Subcutaneous abdominal adipose tissue (tissue), 5 donors: ENCODE data around the gene ZDHHC14.

Source experiments
- H3K27ac ChIP-seq: one replicate; pipeline ENCODE4 v1.7.0; 2013; ENCODE audit warnings: low read depth, mild to moderate bottlenecking, inconsistent platforms, low read length, moderate library complexity
- H3K27me3 ChIP-seq, 5 donors: one replicate each; pipeline ENCODE4 v1.7.0; 2013; ENCODE audit warnings: low read length in 5 of 5, inconsistent platforms in 1 of 5; ENCODE audit not compliant: control insufficient read depth in 5 of 5, insufficient read depth in 4 of 5
- H3K36me3 ChIP-seq, 5 donors: one replicate each; pipeline ENCODE4 v1.7.0; 2013; ENCODE audit warnings: low read length in 5 of 5; ENCODE audit not compliant: control insufficient read depth in 5 of 5, insufficient read depth in 5 of 5
- H3K4me1 ChIP-seq, 5 donors: one replicate each; pipeline ENCODE4 v1.7.0; 2013; ENCODE audit warnings: low read length in 5 of 5, mild to moderate bottlenecking in 3 of 5, moderate library complexity in 1 of 5; ENCODE audit not compliant: control insufficient read depth in 5 of 5, insufficient read depth in 5 of 5
- H3K4me3 ChIP-seq, 5 donors: one replicate each; pipeline ENCODE4 v1.7.0; 2013; ENCODE audit warnings: low read length in 5 of 5, low read depth in 1 of 5
- H3K9ac ChIP-seq, 5 donors: one replicate each; pipeline ENCODE4 v1.7.0; 2013; ENCODE audit warnings: low read length in 5 of 5, mild to moderate bottlenecking in 4 of 5, moderate library complexity in 3 of 5
- H3K9me3 ChIP-seq, 5 donors: one replicate each; pipeline ENCODE4 v1.7.0; 2013; ENCODE audit warnings: low read length in 5 of 5; ENCODE audit not compliant: control insufficient read depth in 5 of 5
- donor health status: healthy.
- donor health status: healthy.
- donor health status: healthy.
- donor health status: healthy.
- donor health status: healthy.

ZDHHC14 gene

DNA sequence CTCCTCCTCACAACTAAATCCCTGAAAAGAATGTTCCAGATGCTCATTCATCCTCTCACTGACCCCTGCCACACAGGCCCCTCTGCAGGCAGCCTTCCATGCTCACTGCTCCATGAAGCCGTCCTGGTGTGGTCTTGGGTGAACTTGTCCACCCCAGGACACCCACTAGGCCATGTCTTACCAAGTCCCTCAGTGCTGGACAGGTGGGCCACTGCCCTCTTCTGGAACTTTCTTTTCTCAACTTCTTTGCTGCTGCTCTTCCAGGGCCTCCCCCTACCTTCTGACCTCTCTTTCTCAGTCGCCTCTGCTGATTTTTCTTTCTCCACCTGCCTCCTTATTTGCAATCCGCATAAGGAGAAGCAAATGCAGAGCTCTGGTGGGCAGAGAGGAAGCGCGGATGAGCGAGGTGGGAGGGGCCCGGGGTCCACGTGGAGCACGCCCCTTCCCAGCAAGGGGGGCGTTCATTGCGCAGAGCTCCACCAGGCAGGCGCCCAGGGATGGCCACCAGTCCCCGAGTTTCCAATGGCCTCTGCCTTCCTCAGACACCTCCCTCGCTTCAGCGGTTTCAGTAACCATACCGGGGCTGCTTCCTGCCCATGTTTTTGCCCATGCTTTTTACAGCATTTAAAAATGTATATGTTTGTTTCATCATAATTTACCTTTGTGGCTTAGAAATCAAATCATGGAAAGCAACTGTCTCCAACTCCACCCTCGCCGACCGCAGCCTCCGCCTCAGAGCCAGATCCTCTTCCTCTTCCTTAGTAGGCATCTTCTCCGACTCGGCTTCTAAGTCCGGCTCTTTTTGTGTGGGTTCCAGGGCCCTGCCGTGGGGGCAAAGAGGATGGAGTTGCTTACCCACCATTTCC, 129.6 kb downstream of the ZDHHC14 start:
- Histone ChIP-seq H3K27me3 (no peaks in the 10 kb centered on the region), H3K9ac (no peak overlapping the region), H3K4me3 (peak overlapping the region in 3 of 5 donors; percentile 11 to 31 (median 26)), H3K36me3 (no peaks in the 10 kb centered on the region), H3K9me3 (peaks cover 6 to 11% (median 10%) of the 10 kb centered on the region in 5 donors), H3K4me1 (no peaks in the 10 kb centered on the region), H3K27ac (no peak overlapping the region)

DNA sequence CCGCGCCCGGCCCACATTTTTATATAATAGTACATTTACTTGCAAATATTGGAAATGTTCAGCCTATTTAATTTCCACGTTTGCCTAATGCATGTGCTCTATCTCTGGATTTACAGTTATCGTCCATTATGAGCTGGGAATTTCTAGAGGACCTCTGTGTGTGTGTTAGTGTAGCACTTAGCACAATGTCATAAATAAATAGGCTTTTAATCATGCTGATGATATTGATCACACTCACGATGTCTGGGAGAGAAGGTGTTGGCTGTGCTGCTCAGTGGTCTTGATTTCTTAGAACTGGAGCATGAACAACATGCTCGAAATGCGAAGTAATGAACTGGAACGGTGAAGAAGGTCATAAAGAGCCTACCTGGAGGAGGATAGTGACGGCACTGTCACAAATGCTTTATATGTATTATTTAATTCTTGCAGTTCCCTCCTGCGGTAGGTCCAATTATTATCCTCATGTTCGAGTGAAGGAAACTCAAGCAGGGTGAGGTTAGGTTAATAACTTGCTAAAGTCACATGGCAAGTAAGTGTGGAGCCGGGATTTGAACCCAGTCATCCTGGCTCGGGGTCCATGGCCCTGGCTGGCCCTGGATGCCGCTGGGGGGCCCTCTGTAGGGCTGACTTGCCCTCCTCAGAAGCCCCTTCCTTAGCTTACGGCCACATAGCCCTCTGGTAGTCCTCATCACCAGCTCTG, 130.8 kb downstream of the ZDHHC14 start:
- Histone ChIP-seq H3K9ac (no peak overlapping the region), H3K4me3 (no peak overlapping the region), H3K27ac (no peak overlapping the region), H3K27me3 (no peaks in the 10 kb centered on the region), H3K4me1 (no peaks in the 10 kb centered on the region), H3K36me3 (no peaks in the 10 kb centered on the region), H3K9me3 (peaks cover 0 to 3% (median 0%) of the 10 kb centered on the region in 5 donors)

DNA sequence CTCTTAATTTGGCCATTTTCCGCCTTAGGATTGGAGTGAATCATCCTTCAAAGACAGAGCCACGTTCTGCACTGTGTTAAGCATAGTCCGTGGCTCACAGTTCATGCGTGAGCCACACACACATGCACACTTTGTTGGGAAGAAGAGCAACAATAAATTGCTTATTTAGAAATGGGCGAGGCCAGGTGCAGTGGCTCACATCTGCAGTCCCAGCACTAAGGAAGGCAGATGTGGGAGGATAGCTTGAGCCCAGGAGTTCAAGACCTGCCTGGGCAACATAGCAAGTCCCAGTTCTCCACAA, 131.3 kb downstream of the ZDHHC14 start:
- no peak overlapping the region for H3K27ac ChIP-seq
- H3K4me3 ChIP-seq: no peak overlapping the region
- no peaks in the 10 kb centered on the region for H3K36me3 ChIP-seq
- H3K4me1 ChIP-seq: no peaks in the 10 kb centered on the region
- no peaks in the 10 kb centered on the region for H3K27me3 ChIP-seq
- no peak overlapping the region for H3K9ac ChIP-seq
- peaks cover 0 to 1% (median 0%) of the 10 kb centered on the region in 5 donors for H3K9me3 ChIP-seq

DNA sequence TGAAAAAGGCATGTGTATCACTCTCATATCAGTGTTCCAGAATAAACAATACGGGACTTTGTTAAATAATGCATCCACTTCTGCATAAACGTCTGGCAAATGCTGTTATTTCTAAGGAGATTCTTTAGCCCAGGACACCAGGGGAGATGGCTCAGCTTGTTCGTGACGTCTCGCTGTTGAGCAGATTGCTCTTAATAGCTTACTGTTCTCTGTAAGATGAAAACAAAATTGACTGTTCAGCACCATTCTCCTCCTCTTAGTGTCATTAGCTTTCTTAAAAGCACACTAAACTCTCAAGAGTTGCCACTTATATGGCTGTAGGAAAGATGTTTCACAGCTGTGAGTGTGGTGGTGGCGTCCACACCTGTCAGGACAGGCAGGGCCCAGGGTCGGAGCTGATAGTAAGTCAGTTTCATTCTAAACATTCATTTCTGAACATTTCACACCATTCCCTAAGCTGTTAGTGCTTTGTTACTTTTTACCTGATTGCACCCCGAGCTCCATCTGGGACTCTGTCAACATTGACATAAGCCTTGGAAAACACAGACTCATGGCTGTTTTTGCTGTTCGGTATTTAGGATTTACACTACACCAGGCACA, 132.1 kb downstream of the ZDHHC14 start:
- Histone ChIP-seq H3K4me1 (no peaks in the 10 kb centered on the region), H3K27ac (no peak overlapping the region), H3K9ac (no peak overlapping the region), H3K36me3 (no peaks in the 10 kb centered on the region), H3K27me3 (no peaks in the 10 kb centered on the region), H3K4me3 (no peak overlapping the region), H3K9me3 (no peaks in the 10 kb centered on the region)

DNA sequence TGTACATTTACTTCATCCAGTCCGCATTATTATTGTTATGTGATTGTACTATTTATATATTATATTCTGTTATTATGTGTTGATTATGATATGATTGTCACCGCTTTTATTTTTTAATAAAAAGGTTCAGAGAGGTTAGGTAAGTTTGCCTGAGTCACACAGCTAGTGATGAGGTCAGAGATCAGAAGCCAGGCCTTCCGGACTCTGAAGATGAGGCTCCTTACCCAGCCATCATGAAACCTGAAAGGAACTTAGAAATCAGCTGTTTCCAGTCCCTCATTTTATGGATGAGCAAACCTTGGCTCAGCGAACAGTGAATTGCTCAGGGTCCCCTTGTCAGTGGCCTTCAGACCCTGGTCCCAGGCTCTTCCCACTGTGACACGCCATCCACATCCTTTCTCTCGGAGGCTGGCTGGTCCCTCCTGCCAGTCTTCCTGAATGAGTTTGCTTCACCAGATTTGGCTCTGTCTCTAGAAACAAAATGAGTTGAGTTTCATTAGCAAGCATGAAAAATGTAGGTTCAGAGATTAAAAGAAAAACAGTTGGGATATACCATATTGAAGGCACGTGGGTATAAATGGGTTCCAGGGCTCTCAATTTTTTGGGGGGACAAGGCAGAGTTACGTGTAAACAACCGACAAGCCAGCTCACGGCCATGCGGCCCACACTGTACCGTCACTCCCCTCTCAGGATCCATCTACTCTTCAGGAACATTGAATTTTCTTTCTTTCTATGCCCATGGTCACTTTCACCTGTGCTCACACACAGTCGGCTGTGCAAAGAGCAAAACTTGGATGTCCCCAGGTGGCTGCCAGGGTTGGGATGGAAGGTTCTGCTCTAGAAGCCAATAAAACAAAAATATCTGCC, 132.9 kb downstream of the ZDHHC14 start:
- H3K27me3 ChIP-seq: no peaks in the 10 kb centered on the region
- H3K4me3 ChIP-seq: no peak overlapping the region
- H3K36me3 ChIP-seq: no peaks in the 10 kb centered on the region
- no peak overlapping the region for H3K27ac ChIP-seq
- H3K9ac ChIP-seq: no peak overlapping the region
- H3K4me1 ChIP-seq: no peaks in the 10 kb centered on the region
- no peaks in the 10 kb centered on the region for H3K9me3 ChIP-seq

DNA sequence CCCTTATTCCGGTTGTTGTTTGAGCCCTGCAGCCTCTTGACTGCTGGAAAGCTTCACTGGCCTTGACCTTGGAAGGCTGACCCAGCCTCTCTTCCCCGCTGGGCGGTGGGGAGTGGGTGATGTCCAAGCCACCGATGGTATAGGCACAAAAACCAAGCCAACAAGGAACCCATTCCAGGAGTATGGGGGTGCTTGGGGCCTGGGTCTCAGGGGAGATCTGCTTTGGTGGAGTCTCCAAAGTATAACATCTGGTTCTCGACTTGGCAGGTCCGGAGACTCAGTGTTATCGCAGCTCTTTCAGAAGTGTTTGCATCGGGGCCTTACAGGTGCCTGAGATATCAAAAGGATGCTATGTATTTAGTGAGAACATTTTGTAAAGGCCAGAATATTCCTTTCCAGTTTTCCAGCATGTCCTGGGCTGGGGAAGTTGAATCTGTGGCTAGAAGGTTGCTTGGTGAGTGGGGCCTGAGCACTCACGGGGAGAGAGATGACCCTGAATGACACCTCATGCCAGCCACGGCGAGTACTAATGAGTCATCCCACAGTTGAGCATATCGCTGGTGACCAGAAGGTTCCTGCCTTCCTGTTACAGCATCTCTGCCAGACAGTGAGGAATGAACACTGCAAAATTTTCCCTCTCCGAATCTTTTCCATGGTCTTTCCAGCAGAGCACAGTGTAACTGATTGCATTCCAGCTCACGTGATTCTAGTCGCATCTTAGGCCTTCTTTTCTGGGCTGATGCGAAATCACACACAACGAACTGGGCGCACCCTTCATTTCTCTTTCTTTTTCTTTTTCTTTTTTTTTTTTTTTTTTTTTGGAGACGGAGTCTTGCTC, 133.9 kb downstream of the ZDHHC14 start:
- Histone ChIP-seq H3K27me3 (peaks cover 0 to 6% (median 2%) of the 10 kb centered on the region in 5 donors), H3K4me1 (no peaks in the 10 kb centered on the region), H3K27ac (no peak overlapping the region), H3K36me3 (no peaks in the 10 kb centered on the region), H3K4me3 (no peak overlapping the region), H3K9ac (no peak overlapping the region), H3K9me3 (no peaks in the 10 kb centered on the region)

DNA sequence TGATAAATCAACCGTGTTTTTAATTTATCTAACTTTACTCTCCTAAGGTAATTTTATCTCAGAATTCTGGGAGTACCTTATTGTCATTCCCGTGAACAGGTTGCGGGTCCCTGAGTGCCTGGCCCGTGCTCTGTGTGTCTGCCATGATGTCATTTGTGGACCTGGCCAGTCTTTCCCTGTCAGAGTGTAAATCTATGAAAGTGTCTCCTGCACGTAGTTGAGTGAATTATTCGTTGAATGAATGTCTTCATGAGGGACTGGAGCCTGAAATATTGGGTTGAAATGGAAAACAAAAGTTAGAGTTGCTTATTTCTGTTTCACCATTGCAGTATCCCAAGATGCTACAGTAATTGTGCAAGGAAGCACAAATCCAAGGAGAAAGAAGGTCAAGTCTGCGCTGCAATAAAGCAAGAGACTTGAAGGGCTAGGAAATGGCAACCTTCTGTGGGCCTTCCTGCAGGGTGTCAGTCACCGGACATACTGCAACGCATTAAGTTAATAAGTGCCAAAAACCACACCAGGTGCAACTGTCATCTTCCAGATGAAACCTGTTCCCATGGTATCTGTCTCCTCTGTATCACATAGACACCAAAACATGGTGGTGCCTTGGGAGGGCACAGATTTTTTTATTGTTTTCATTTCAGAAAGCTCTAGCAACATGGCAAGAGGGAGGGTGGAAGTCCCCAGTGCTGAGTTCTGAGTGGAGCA, 135.5 kb downstream of the ZDHHC14 start:
- H3K4me1 ChIP-seq: no peaks in the 10 kb centered on the region
- H3K27ac ChIP-seq: no peak overlapping the region
- no peaks in the 10 kb centered on the region for H3K36me3 ChIP-seq

DNA sequence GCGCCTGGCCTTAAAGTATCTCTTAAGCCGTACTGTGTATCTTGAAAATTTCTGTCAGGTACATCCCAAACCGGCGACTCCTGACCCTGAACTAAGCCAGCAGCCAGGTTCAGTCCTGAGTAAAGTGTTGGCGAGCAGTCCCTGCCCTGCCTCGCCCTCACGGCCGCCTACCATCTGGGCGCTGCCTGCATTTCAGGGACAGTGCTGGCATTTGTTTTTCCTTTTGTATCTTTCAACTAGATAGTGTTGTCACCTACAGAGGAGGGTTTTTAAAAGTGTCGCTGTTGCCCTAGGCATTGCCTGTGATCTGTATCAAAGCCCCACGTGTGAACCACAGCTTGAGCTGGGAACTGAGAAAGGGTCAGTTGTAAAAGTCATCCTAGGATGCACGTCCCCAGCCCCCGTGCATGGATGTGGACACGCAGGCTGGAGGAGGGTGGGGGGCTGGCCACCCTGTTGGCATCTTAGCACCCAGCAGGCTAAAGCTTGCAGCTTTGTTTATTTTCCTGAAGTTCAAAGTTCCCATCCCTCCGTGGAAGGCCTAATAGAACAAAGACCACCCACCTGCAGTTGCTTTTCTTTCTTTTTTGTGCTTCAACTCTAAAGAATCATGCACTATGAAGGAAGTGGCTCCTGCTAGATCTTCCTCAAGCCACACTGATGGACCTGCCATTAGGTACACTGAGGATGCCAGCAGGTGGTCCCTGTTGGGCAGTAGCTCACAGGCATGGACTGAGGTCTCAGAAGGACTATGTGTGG, 136.8 kb downstream of the ZDHHC14 start:
- Histone ChIP-seq H3K4me3 (no peak overlapping the region), H3K27ac (no peak overlapping the region), H3K36me3 (no peaks in the 10 kb centered on the region), H3K9me3 (no peaks in the 10 kb centered on the region), H3K4me1 (no peaks in the 10 kb centered on the region), H3K27me3 (peaks cover 0 to 17% (median 4%) of the 10 kb centered on the region in 5 donors), H3K9ac (no peak overlapping the region)

More for the DNA sequence above, 135.5 kb downstream of the ZDHHC14 start:
- Histone ChIP-seq H3K4me3 (no peak overlapping the region), H3K9ac (no peak overlapping the region), H3K27me3 (peaks cover 0 to 16% (median 4%) of the 10 kb centered on the region in 5 donors), H3K9me3 (no peaks in the 10 kb centered on the region)
